IPS DF 6.9 (cell line): Measurements from ENCODE around the gene RETN.

Experiments
- DNase-seq: peaks from one replicate; pipeline ENCODE4 v3.0.0-alpha.2; 2013; ENCODE audit warnings: low read depth, low spot score
- H3K27ac ChIP-seq: one replicate; pipeline ENCODE4 v1.5.1; 2013; ENCODE audit warnings: low read length, control low read depth
- H3K27me3 ChIP-seq: 2 replicates; pipeline ENCODE4 v1.6.1; 2013; ENCODE audit warnings: mild to moderate bottlenecking, low read length; ENCODE audit not compliant: control insufficient read depth, insufficient read depth
- H3K36me3 ChIP-seq: 2 replicates; pipeline ENCODE4 v1.6.1; 2013; ENCODE audit warnings: low read length; ENCODE audit not compliant: control insufficient read depth, insufficient read depth
- H3K4me1 ChIP-seq: 2 replicates; pipeline ENCODE4 v1.6.1; 2013; ENCODE audit warnings: low read length; ENCODE audit not compliant: control insufficient read depth, insufficient read depth
- H3K4me3 ChIP-seq: 2 replicates; pipeline ENCODE4 v1.5.1; 2013; ENCODE audit warnings: mild to moderate bottlenecking, low read length
- H3K9me3 ChIP-seq: 2 replicates; pipeline ENCODE4 v1.6.1; 2013; ENCODE audit warnings: low read length, inconsistent platforms; ENCODE audit not compliant: control insufficient read depth, insufficient read depth
- WGBS: extraction: QIAGEN DNeasy Blood & Tissue Kit; methylation state at CpG from one replicate; pipeline ENCODE4 v1.1.7; 2013; ENCODE audit warnings: mixed read lengths, missing lambda C conversion rate; ENCODE audit not compliant: insufficient read length, insufficient coverage; 5-methylcytosine and 5-hydroxymethylcytosine counted together

RETN gene

GRCh38 chr19:7668842-7669241, at the start of gene RETN:
TSS of gene RETN (plus strand) at chr19:7669049. CDS start at chr19:7669327, 278 bp downstream.
- H3K9me3 ChIP-seq, result no peaks in the 10 kb centered on the region
- H3K36me3 ChIP-seq, result no peaks in the 10 kb centered on the region
- DNase-seq, result no peak
- H3K27me3 ChIP-seq, result no peaks in the 10 kb centered on the region; the same call in 1 of the 2 replicates
- no CpG with 5 or more reads among the region's 9 CpGs for WGBS
- 0 out of 2 replicates have a peak, but pooled peaks cover 4% of the 10 kb centered on the region for H3K4me1 ChIP-seq
- H3K4me3 ChIP-seq, result peak within 1 kb of the TSS; percentile 70; the same call in 1 of the 2 replicates
- no peak within 1 kb of the TSS for H3K27ac ChIP-seq

DNA sequence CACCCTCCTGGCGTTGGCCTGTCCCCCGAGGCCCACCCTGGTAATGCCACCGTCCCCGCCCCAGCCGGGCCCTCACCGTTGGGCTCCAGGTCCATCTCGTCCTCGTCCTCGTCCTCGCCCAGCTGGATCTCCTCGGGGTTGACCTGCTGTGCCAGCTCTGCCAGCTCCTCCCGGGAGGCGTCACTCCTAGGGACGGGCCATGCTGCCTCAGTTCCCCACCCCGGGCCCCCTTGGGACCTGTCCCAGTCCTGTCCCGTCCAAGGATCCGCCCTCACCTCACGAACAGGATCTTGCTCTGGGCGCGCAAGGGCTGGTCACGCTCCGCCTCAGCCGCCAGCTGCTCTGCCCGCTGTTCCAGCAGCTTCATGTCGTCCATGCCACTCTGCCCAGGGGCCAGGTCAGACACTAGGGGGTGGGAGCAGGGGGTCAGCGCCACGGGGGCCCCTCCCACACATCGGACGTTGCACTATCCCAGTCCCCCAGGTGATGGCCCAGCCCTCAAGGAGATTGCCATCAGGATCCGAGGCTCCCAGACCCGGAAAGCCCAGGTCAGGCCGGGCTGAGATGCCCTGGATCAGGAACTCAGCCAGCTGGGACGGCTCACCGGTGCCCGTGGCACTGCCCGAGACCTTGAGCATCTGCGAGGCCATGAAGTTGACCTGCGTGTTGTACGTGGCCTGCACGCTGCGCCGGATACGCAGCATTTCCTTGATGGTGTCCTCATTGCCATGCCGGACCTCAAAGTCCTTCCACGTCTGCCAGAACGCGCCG, 49.0 kb upstream of the RETN start:
- Histone ChIP-seq H3K4me1 (no peaks in the 10 kb centered on the region), H3K27ac (no peak overlapping the region), H3K4me3 (no peak overlapping the region), H3K36me3 (peaks cover 55% of the 10 kb centered on the region), H3K27me3 (no peaks in the 10 kb centered on the region), H3K9me3 (no peaks in the 10 kb centered on the region)
- no peak for DNase-seq
- no CpG with 5 or more reads among the region's 48 CpGs for WGBS

DNA sequence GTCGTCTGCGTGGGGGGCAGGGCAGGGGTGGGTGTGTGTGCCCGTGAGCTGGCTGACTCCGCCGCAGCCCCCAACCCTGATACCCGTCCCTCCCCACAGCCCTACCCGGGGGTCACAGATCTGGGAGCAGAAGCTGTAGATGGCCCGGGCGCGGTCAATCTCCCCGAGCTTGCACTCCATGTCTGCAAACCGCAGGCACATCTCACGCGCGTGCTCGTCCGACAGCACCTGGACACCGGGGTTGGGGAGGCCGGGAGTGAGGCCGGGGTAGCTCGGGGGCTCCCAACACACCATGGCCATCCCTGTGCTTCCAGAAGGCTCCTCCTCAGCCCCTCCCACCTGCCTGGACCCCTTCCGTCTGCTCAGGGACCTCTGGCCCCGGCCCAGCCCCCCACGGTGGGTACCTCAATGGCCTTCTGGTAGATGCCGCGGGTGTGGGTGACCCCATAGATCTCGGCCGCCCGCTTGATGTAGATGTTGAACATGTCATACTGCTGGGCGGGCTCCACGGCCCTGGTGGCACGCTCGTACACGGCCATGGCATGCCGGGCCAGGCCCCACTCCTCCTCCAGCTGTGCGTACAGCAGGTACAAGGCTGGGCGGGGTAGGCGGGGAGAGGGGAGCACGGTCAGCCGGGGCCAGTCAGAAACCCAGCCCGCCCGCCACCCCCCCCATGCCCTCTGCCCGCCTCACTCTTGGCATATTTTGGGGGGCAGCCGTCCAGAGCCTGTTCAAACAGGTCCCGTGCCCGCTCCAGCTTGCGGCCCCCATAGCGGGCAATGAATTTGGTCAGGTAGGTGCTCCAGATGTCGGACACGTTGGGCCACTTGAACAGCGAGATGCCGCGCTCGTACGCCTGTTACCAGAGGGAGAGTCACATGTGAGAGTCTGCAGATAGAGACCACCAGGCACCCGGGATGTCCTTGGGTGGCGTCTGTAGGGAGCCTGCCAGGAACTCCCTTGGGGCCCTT, 48.1 kb upstream of the RETN start:
- no peak for DNase-seq
- WGBS, result no CpG with 5 or more reads among the region's 57 CpGs
- no peaks in the 10 kb centered on the region for H3K4me1 ChIP-seq
- no peak overlapping the region for H3K27ac ChIP-seq
- H3K36me3 ChIP-seq, result peaks cover 57% of the 10 kb centered on the region
- no peaks in the 10 kb centered on the region for H3K9me3 ChIP-seq
- no peaks in the 10 kb centered on the region for H3K27me3 ChIP-seq
- H3K4me3 ChIP-seq, result no peak overlapping the region

- Histone ChIP-seq H3K27ac (no peak overlapping the region), H3K4me1 (no peaks in the 10 kb centered on the region), H3K36me3 (peaks cover 51% of the 10 kb centered on the region), H3K9me3 (no peaks in the 10 kb centered on the region), H3K4me3 (no peak overlapping the region), H3K27me3 (no peaks in the 10 kb centered on the region)
- no peak for DNase-seq
- WGBS, result no CpG with 5 or more reads among the region's 16 CpGs
These were observed 45.7 kb upstream of the RETN start for GRCh38 chr19:7622933-7623685.

GRCh38 chr19:7623725-7624603, 44.9 kb upstream of the RETN start:
- no CpG with 5 or more reads among the region's 39 CpGs for WGBS
- no peak for DNase-seq
- peaks cover 51% of the 10 kb centered on the region for H3K36me3 ChIP-seq
- H3K4me3 ChIP-seq, result no peak overlapping the region
- no peaks in the 10 kb centered on the region for H3K27me3 ChIP-seq
- no peaks in the 10 kb centered on the region for H3K4me1 ChIP-seq
- no peaks in the 10 kb centered on the region for H3K9me3 ChIP-seq
- H3K27ac ChIP-seq, result no peak overlapping the region

- no peak for DNase-seq
- Histone ChIP-seq H3K27me3 (no peaks in the 10 kb centered on the region), H3K4me1 (no peaks in the 10 kb centered on the region), H3K36me3 (peaks cover 46% of the 10 kb centered on the region), H3K27ac (no peak overlapping the region), H3K4me3 (no peak overlapping the region), H3K9me3 (no peaks in the 10 kb centered on the region)
- WGBS, result no CpG with 5 or more reads among the region's 17 CpGs
These were observed 44.0 kb upstream of the RETN start for GRCh38 chr19:7624810-7625209.

GRCh38 chr19:7625763-7626372, 43.0 kb upstream of the RETN start:
- WGBS, result no CpG with 5 or more reads among the region's 34 CpGs
- Histone ChIP-seq H3K9me3 (no peaks in the 10 kb centered on the region), H3K27me3 (no peaks in the 10 kb centered on the region), H3K4me1 (no peaks in the 10 kb centered on the region), H3K27ac (no peak overlapping the region), H3K36me3 (peaks cover 37% of the 10 kb centered on the region), H3K4me3 (no peak overlapping the region)
- no peak for DNase-seq

DNA sequence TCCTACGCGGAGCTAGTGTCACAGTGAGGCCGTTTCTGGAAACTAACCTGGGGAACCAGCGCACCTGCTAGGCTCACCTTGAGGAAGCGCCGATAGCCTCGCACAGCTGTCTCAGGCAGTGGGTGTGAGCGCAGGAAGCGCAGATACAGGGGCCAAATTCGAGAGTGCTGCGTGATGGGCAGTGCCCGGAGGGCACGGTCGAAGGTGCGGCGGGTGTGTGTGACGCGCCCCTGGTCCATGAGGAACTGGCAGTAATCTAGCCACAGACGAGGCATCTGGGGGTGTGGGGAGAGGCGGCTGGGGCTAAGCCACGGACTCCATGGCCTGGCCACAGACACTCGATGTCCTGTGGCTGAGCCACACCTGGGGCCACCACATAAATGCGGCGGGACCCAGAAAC, 41.7 kb upstream of the RETN start:
- no peak overlapping the region for H3K27ac ChIP-seq
- H3K4me1 ChIP-seq, result no peaks in the 10 kb centered on the region
- no peaks in the 10 kb centered on the region for H3K27me3 ChIP-seq
- H3K36me3 ChIP-seq, result peaks cover 29% of the 10 kb centered on the region
- WGBS, result no CpG with 5 or more reads among the region's 24 CpGs
- no peaks in the 10 kb centered on the region for H3K9me3 ChIP-seq
- no peak for DNase-seq
- H3K4me3 ChIP-seq, result no peak overlapping the region

DNA sequence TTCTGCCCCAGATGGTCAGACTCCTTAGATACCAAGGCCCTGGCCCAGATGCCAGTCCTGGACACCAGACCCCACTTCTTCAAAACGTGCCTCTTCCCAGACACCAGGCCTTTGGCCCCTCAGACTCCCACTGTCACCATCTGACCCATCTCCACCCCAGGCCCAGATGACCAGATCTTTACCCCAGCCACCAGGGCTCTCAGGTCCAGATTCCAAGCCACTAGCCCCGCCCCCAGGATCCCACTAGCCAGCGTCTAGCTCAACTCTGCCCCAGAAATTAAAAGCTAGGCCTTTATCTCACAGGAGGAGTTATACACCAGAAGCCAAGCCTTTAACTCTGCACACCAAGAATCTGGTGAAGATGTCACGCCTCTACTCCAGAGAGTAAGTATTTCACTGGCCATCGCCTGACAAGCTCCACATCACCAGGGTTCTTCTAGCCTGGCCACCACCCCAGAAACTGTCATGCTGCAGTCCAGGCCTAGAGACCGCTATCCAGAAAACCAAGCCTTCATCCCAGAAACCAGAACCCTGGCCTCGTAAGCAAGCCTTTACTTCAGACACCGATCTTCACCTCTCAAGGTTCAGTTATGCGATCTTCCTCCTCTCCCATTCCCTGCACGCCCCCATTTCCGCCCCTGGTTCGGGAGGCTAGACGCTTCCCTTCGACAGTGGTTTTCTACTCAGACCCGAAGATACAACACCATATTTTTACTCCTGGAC, 40.1 kb upstream of the RETN start:
- DNase-seq, result no peak
- peak overlapping the region; percentile 89 for H3K4me3 ChIP-seq
- no peak overlapping the region for H3K27ac ChIP-seq
- H3K36me3 ChIP-seq, result peaks cover 18% of the 10 kb centered on the region; the same call in 1 of the 2 replicates
- no CpG with 5 or more reads among the region's 15 CpGs for WGBS
- H3K4me1 ChIP-seq, result no peaks in the 10 kb centered on the region; the same call in 1 of the 2 replicates
- no peaks in the 10 kb centered on the region; the same call in 1 of the 2 replicates for H3K27me3 ChIP-seq
- H3K9me3 ChIP-seq, result no peaks in the 10 kb centered on the region
